SU-DHL-6 (cell line): ENCODE data around the gene FBXO5.

Source experiments
- H2AFZ ChIP-seq: fragments of 200-600 bp; sonication (generic); 2 replicates; pipeline ENCODE4 v1.6.1; 2014; ENCODE audit warnings: low read depth, mild to moderate bottlenecking, moderate library complexity, mixed read lengths, antibody characterized with exemption, low read length; ENCODE audit not compliant: severe bottlenecking
- H3F3A ChIP-seq: fragments of 200-600 bp; shearing (Covaris generic); 2 replicates; pipeline ENCODE4 v1.6.0; 2016; ENCODE audit warnings: antibody characterized with exemption, mild to moderate bottlenecking; ENCODE audit not compliant: insufficient read depth
- H3K27ac ChIP-seq: fragments of 200-600 bp; sonication (generic); 2 replicates; pipeline ENCODE4 v1.5.1; 2016; ENCODE audit warnings: low read depth, mild to moderate bottlenecking, low read length, moderate library complexity, mixed read lengths
- H3K27me3 ChIP-seq: fragments of 200-600 bp; sonication (generic), shearing (Covaris generic); 2 replicates; pipeline ENCODE4 v1.6.0; 2014; ENCODE audit warnings: mild to moderate bottlenecking, low read length
- H3K36me3 ChIP-seq: fragments of 200-600 bp; sonication (generic); 2 replicates; pipeline ENCODE4 v1.6.1; 2014; ENCODE audit warnings: mild to moderate bottlenecking, low read length, mixed read lengths
- H3K4me2 ChIP-seq: fragments of 300-600, 200-600 bp; shearing (Covaris generic), sonication (generic); 2 replicates; pipeline ENCODE4 v1.6.0; 2014; ENCODE audit warnings: low read length, low read depth, mild to moderate bottlenecking; ENCODE audit not compliant: poor library complexity, severe bottlenecking
- H3K4me3 ChIP-seq: fragments of 200-600 bp; sonication (generic); 2 replicates; pipeline ENCODE4 v1.5.1; 2014; ENCODE audit warnings: antibody characterized with exemption, low read length, mild to moderate bottlenecking, mixed read lengths; ENCODE audit not compliant: insufficient read depth, poor library complexity, severe bottlenecking
- H3K79me2 ChIP-seq: fragments of 200-600 bp; sonication (generic); 2 replicates; pipeline ENCODE4 v1.6.1; 2014; ENCODE audit warnings: mild to moderate bottlenecking, low read length, moderate library complexity; ENCODE audit not compliant: insufficient read depth
- H3K9ac ChIP-seq: fragments of 200-600 bp; sonication (generic); 2 replicates; pipeline ENCODE4 v1.7.0; 2014; ENCODE audit warnings: mild to moderate bottlenecking, low read length
- H3K9me2 ChIP-seq: fragments of 200-600 bp; sonication (generic); replicated peaks from 2 replicates; pipeline ENCODE4 v1.6.1; 2014; ENCODE audit warnings: low read length; ENCODE audit not compliant: insufficient read depth
- H3K9me3 ChIP-seq: fragments of 200-600 bp; sonication (generic); 2 replicates; pipeline ENCODE4 v1.6.1; 2014; ENCODE audit warnings: low read length, mixed read lengths; ENCODE audit not compliant: insufficient read depth
- H4K20me1 ChIP-seq: fragments of 200-600 bp; sonication (generic); 2 replicates; pipeline ENCODE4 v1.6.1; 2014; ENCODE audit warnings: low read depth, mild to moderate bottlenecking, antibody characterized with exemption, low read length, moderate library complexity, mixed read lengths
- EZH2phosphoT487 ChIP-seq: fragments of 200-600 bp; sonication (generic), shearing (Covaris generic); conservative IDR thresholded peaks from 2 replicates; pipeline ENCODE4 v1.6.1; 2018; ENCODE audit warnings: mild to moderate bottlenecking, antibody characterized with exemption, low read length, moderate library complexity, mixed read lengths
- TF ChIP-seq, protein P1 (sequence below): fragments of 200-600 bp; sonication (generic); IDR thresholded peaks from one replicate; pipeline ENCODE4 v1.5.1; 2017; ENCODE audit warnings: antibody characterized with exemption, mild to moderate bottlenecking, low read length, moderate library complexity; ENCODE audit not compliant: insufficient read depth, poor library complexity, severe bottlenecking

The FBXO5 gene

DNA sequence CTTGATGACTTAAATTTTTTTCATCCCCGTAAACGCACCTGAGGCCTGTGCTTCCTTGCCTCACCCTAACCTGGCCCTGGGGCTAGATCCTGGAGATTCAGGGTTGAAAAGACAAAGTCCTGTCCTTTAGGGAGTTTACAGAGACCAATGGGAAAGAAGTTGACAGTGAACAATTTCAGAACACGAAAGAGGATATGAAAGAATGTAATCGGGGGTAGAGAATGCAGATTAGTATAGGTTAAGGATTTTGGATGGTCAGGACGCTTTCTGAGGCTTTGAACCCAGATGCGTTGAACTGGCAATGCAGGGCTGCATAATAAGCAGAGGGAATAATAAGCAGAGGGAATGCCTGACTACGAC, 1.7 kb upstream of the FBXO5 start:
- Histone ChIP-seq H3K9me2 (no peaks in the 10 kb centered on the region), H2AFZ (peak overlapping the region; percentile 1), H3K4me2 (peak overlapping the region; percentile 98), H3K9ac (peak overlapping the region; percentile 100), H3K4me3 (peak overlapping the region; percentile 96), H3K27ac (peak overlapping the region; percentile 95), H3K27me3 (no peaks in the 10 kb centered on the region), H3K36me3 (peaks cover 23% of the 10 kb centered on the region), H3K9me3 (no peaks in the 10 kb centered on the region), H4K20me1 (peaks cover 22% of the 10 kb centered on the region), H3K79me2 (peaks cover 70% of the 10 kb centered on the region), H3F3A (peaks cover 14% of the 10 kb centered on the region)
- TF ChIP-seq, protein P1, sequence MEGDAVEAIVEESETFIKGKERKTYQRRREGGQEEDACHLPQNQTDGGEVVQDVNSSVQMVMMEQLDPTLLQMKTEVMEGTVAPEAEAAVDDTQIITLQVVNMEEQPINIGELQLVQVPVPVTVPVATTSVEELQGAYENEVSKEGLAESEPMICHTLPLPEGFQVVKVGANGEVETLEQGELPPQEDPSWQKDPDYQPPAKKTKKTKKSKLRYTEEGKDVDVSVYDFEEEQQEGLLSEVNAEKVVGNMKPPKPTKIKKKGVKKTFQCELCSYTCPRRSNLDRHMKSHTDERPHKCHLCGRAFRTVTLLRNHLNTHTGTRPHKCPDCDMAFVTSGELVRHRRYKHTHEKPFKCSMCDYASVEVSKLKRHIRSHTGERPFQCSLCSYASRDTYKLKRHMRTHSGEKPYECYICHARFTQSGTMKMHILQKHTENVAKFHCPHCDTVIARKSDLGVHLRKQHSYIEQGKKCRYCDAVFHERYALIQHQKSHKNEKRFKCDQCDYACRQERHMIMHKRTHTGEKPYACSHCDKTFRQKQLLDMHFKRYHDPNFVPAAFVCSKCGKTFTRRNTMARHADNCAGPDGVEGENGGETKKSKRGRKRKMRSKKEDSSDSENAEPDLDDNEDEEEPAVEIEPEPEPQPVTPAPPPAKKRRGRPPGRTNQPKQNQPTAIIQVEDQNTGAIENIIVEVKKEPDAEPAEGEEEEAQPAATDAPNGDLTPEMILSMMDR: no peak
- TF ChIP-seq EZH2phosphoT487: no peak

DNA sequence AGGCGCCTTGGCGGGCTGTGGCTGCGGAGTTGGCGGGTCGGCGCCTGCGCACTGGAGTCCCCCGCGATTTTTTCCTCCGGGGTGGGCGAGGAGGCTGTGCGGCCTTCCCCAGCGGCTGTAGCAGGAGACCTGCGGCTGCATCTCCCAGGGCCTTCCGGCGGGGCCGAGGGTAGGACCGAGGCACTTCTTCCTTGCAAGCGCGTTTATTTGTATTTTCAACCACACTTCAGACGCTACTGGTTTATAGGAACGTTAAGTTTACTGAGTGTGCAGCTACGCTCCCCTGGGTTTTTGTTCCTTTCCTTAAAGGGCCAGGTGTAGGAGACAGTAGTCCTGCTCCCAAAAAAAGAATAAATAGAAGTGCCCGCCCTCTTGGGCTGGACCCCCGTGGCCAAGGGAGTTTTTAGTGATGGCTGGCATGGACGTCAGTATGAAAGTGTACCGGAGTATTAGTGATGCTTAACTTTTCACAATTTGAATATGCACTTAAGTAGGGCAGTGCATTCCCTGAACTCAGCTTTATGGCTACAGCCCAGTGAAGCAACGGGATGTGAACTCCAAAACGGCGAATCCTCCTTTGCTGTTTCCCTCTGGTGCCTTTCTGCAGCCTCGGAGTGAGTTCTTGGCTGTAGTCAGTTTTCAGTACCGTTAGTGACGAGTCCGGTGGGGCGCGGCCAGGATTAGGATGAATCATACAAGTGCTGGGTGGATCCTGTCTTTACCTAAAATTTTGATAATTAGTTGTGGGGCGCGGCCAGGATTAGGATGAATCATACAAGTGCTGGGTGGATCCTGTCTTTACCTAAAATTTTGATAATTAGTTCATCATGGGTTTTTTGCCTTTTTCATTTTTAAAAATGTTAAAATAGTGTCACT, 1.0 kb upstream of the FBXO5 start:
- no peaks in the 10 kb centered on the region for H3K27me3 ChIP-seq
- peak overlapping the region; percentile 95 for H3K27ac ChIP-seq
- H3F3A ChIP-seq: peaks cover 20% of the 10 kb centered on the region
- peaks cover 29% of the 10 kb centered on the region for H3K36me3 ChIP-seq
- peak overlapping the region; percentile 98 for H3K4me2 ChIP-seq
- H3K79me2 ChIP-seq: peaks cover 76% of the 10 kb centered on the region
- peak overlapping the region; percentile 37 for H2AFZ ChIP-seq
- H3K9me3 ChIP-seq: no peaks in the 10 kb centered on the region
- H4K20me1 ChIP-seq: peaks cover 29% of the 10 kb centered on the region
- no peaks in the 10 kb centered on the region for H3K9me2 ChIP-seq
- no peak for TF ChIP-seq EZH2phosphoT487
- TF ChIP-seq, protein P1: no peak
- H3K9ac ChIP-seq: peak overlapping the region; percentile 100
- peak overlapping the region; percentile 96 for H3K4me3 ChIP-seq

GRCh38 chr6:152981989-152982903, 595 bp downstream of the FBXO5 start:
- Histone ChIP-seq H4K20me1 (peaks cover 43% of the 10 kb centered on the region), H3K9me3 (no peaks in the 10 kb centered on the region), H3K36me3 (peaks cover 43% of the 10 kb centered on the region), H3K27me3 (no peaks in the 10 kb centered on the region), H3F3A (peaks cover 31% of the 10 kb centered on the region), H3K4me3 (peak overlapping the region; percentile 88), H3K9me2 (no peaks in the 10 kb centered on the region), H3K4me2 (peak overlapping the region; percentile 97), H2AFZ (peak overlapping the region; percentile 26), H3K27ac (peak overlapping the region; percentile 95), H3K9ac (peak overlapping the region; percentile 100), H3K79me2 (peaks cover 91% of the 10 kb centered on the region)
- no peak for TF ChIP-seq EZH2phosphoT487
- TF ChIP-seq, protein P1: no peak
